ENCODE results near the gene SSX2IP. TPM values are rescaled to one million over a fixed set of nuclear protein-coding genes. Genes with fewer than 3 reads are reported as not detected.

Gene SSX2IP
- total and polyA plus RNA-seq, 2 experiments from 2014 or later: 23.2 to 28.4 TPM

- Histone ChIP-seq H3K27ac (ENCODE audit: low read depth) (no peak overlapping the region), H3K9me2 (ENCODE audit: insufficient read depth) (0 out of 2 replicates have a peak, but pooled peaks cover 3% of the 10 kb centered on the region), H4K20me1 (replicated peaks; ENCODE audit: insufficient read depth) (no peaks in the 10 kb centered on the region), H3K4me3 (no peak overlapping the region), H2AFZ (peak overlapping the region; percentile 3; the same call in 1 of the 2 replicates), H3K4me1 (ENCODE audit: insufficient read depth) (peaks cover 6% of the 10 kb centered on the region; the same call in 1 of the 2 replicates), H3F3A (replicated peaks; ENCODE audit: low read depth) (0 out of 2 replicates have a peak, but pooled peaks cover 3% of the 10 kb centered on the region), H3K27me3 (ENCODE audit: insufficient read depth) (no peaks in the 10 kb centered on the region), H3K36me3 (ENCODE audit: insufficient read depth) (no peaks in the 10 kb centered on the region), H3K79me2 (replicated peaks; ENCODE audit: insufficient read depth) (no peaks in the 10 kb centered on the region), H3K4me2 (no peak overlapping the region)
- DNase-seq (ENCODE audit: low spot score) (no peak), ATAC-seq (no peak)
- Mint-ChIP-seq H3K36me3 (ENCODE audit: low read depth) (no peaks in the 10 kb centered on the region), H3K4me1 (peaks cover 17% of the 10 kb centered on the region), H3K27ac (no peak overlapping the region), H3K9me3 (no peaks in the 10 kb centered on the region; the same call in 2 of the 3 replicates), H3K27me3 (ENCODE audit: insufficient read depth, low read depth, poor library complexity) (peaks cover 8% of the 10 kb centered on the region), H3K4me3 (no peak overlapping the region)
- no peak for TF ChIP-seq ZNF331 (CRISPR knock-in tag; IDR thresholded peaks at IDR 0.05; ENCODE audit: low read depth)
- TF ChIP-seq EZH2phosphoT487 (IDR thresholded peaks at IDR 0.05; ENCODE audit: unreplicated experiment): no peak
- no peak for TF ChIP-seq ZNF114 (CRISPR knock-in tag; IDR thresholded peaks at IDR 0.05)
- TF ChIP-seq STAT1 (IDR thresholded peaks at IDR 0.05; ENCODE audit: unreplicated experiment): no peak
- no peak for TF ChIP-seq JUNB (IDR thresholded peaks at IDR 0.05; ENCODE audit: unreplicated experiment)
- TF ChIP-seq ETS1 (IDR thresholded peaks at IDR 0.05): no peak
- no peak for TF ChIP-seq EZH2 (IDR thresholded peaks at IDR 0.05; ENCODE audit: low read depth, unreplicated experiment)
These were observed 68.7 kb downstream of the SSX2IP start for GRCh38 chr1:84621553-84621952.

- no peak for TF ChIP-seq EZH2phosphoT487 (IDR thresholded peaks at IDR 0.05; ENCODE audit: unreplicated experiment)
- TF ChIP-seq, protein P1, sequence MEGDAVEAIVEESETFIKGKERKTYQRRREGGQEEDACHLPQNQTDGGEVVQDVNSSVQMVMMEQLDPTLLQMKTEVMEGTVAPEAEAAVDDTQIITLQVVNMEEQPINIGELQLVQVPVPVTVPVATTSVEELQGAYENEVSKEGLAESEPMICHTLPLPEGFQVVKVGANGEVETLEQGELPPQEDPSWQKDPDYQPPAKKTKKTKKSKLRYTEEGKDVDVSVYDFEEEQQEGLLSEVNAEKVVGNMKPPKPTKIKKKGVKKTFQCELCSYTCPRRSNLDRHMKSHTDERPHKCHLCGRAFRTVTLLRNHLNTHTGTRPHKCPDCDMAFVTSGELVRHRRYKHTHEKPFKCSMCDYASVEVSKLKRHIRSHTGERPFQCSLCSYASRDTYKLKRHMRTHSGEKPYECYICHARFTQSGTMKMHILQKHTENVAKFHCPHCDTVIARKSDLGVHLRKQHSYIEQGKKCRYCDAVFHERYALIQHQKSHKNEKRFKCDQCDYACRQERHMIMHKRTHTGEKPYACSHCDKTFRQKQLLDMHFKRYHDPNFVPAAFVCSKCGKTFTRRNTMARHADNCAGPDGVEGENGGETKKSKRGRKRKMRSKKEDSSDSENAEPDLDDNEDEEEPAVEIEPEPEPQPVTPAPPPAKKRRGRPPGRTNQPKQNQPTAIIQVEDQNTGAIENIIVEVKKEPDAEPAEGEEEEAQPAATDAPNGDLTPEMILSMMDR (conservative IDR thresholded peaks at IDR 0.05; ENCODE audit: low read depth in 2 of 2): peak; percentile 77 to 80
- Mint-ChIP-seq H3K36me3 (ENCODE audit: low read depth) (no peaks in the 10 kb centered on the region), H3K4me3 (peak overlapping the region; percentile 81), H3K27ac (peak overlapping the region; percentile 57; the same call in 1 of the 2 replicates), H3K9me3 (no peaks in the 10 kb centered on the region; the same call in 2 of the 3 replicates), H3K4me1 (peaks cover 17% of the 10 kb centered on the region), H3K27me3 (ENCODE audit: insufficient read depth, low read depth, poor library complexity) (peaks cover 6% of the 10 kb centered on the region)
- 0 out of 2 replicates have a peak, but pooled peaks cover 3% of the 10 kb centered on the region for H3F3A ChIP-seq (replicated peaks; ENCODE audit: low read depth)
- H3K4me3 ChIP-seq: peak overlapping the region; percentile 71
- H3K79me2 ChIP-seq (replicated peaks; ENCODE audit: insufficient read depth): no peaks in the 10 kb centered on the region
- peak overlapping the region; percentile 81 for H3K4me2 ChIP-seq
- 0 out of 2 replicates have a peak, but pooled peaks cover 3% of the 10 kb centered on the region for H3K9me2 ChIP-seq (ENCODE audit: insufficient read depth)
- H3K27me3 ChIP-seq (ENCODE audit: insufficient read depth): no peaks in the 10 kb centered on the region
- H3K27ac ChIP-seq (ENCODE audit: low read depth): peak overlapping the region; percentile 79
- ATAC-seq (peak; percentile 94), DNase-seq (ENCODE audit: low spot score) (peak; percentile 84)
- H3K4me1 ChIP-seq (ENCODE audit: insufficient read depth): peaks cover 6% of the 10 kb centered on the region; the same call in 1 of the 2 replicates
- H2AFZ ChIP-seq: peak overlapping the region; percentile 96
- H3K36me3 ChIP-seq (ENCODE audit: insufficient read depth): no peaks in the 10 kb centered on the region
- no peaks in the 10 kb centered on the region for H4K20me1 ChIP-seq (replicated peaks; ENCODE audit: insufficient read depth)
These were observed 69.4 kb downstream of the SSX2IP start for GRCh38 chr1:84620720-84621313.
